ENCODE data around the gene PRSS12. TPM values are rescaled to one million over a fixed set of nuclear protein-coding genes. Genes with fewer than 3 reads are reported as not detected.

The PRSS12 gene
- total RNA-seq, 1 experiment from 2014 or later = 14.1 TPM

DNA sequence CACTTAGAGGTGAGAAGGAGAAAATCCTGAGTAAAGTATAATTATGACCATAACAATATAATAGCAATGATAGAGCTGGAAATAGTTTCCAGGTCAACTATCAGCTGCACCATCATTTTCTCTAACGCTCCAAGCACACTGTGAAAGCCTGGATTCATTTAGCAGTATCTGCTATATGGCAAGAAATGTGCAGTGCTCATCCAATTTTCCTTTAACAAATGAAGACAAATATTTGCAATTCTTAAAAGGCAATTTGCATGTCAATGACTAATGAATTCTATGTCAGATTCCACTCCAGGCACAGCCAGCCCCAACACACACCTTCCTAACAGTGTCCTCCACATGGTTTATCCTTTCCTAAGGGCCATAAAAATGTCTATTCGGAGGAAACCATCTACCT, 12.7 kb downstream of the PRSS12 start:
- DNase-seq (ENCODE audit: low spot score) (no peak), ATAC-seq (no peak)
- no peaks in the 10 kb centered on the region for H3K36me3 Mint-ChIP-seq
- no peak overlapping the region for H3K4me3 Mint-ChIP-seq
- H3K27me3 Mint-ChIP-seq (ENCODE audit: low read depth) = no peaks in the 10 kb centered on the region
- no peak overlapping the region for H3K27ac Mint-ChIP-seq
- H3K9me3 Mint-ChIP-seq = no peaks in the 10 kb centered on the region
- POLR2A ChIA-PET = no interaction called here
- peaks cover 42% of the 10 kb centered on the region for H3K4me1 Mint-ChIP-seq
- TF ChIP-seq NFE2L1 (CRISPR knock-in tag; IDR thresholded peaks at IDR 0.05) (no peak), ZNF671 (CRISPR knock-in tag; IDR thresholded peaks at IDR 0.05) (no peak), ZNF219 (CRISPR knock-in tag; IDR thresholded peaks at IDR 0.05; ENCODE audit: borderline replicate concordance) (no peak), ELF4 (CRISPR knock-in tag; IDR thresholded peaks at IDR 0.05; ENCODE audit: low read depth) (no peak), ZNF512 (CRISPR knock-in tag; IDR thresholded peaks at IDR 0.05; ENCODE audit: borderline replicate concordance) (no peak), CREB1 (CRISPR knock-in tag; IDR thresholded peaks at IDR 0.05) (no peak), HMGXB4 (CRISPR knock-in tag; IDR thresholded peaks at IDR 0.05) (no peak), PRDM15 (CRISPR knock-in tag; IDR thresholded peaks at IDR 0.05) (no peak), CBFB (CRISPR knock-in tag; IDR thresholded peaks at IDR 0.05; ENCODE audit: low read depth) (no peak), OVOL2 (CRISPR knock-in tag; IDR thresholded peaks at IDR 0.05; ENCODE audit: borderline replicate concordance) (no peak), SMAD3 (CRISPR knock-in tag; IDR thresholded peaks at IDR 0.05; ENCODE audit: borderline replicate concordance) (no peak), HMGA2 (CRISPR knock-in tag; IDR thresholded peaks at IDR 0.05) (no peak), MAX (CRISPR knock-in tag; IDR thresholded peaks at IDR 0.05) (no peak), USF2 (CRISPR knock-in tag; IDR thresholded peaks at IDR 0.05) (no peak)
- TF ChIP-seq, protein P1, sequence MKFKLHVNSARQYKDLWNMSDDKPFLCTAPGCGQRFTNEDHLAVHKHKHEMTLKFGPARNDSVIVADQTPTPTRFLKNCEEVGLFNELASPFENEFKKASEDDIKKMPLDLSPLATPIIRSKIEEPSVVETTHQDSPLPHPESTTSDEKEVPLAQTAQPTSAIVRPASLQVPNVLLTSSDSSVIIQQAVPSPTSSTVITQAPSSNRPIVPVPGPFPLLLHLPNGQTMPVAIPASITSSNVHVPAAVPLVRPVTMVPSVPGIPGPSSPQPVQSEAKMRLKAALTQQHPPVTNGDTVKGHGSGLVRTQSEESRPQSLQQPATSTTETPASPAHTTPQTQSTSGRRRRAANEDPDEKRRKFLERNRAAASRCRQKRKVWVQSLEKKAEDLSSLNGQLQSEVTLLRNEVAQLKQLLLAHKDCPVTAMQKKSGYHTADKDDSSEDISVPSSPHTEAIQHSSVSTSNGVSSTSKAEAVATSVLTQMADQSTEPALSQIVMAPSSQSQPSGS (CRISPR knock-in tag; IDR thresholded peaks at IDR 0.05; ENCODE audit: borderline replicate concordance, low read depth) = no peak
- CTCF ChIA-PET = interaction anchor here (6.3 kb wide), 1 partner anchor 12 kb away, joined by 63 read pairs; the partner anchor contains the start of gene PRSS12

Measured in WTC11 (cell line).